ENCODE measurements around the gene ABCD4. TPM values are rescaled to one million over a fixed set of nuclear protein-coding genes. Genes with fewer than 3 reads are reported as not detected.

The ABCD4 gene
- polyA plus RNA-seq, 1 of the 3 experiments (the other 2 are of a cell fraction), result 37.0 TPM

GRCh38 chr14:74290415-74290814 is 12.3 kb downstream of the ABCD4 start:
- Histone ChIP-seq H3K9ac (no peak overlapping the region), H3K79me2 (ENCODE audit: insufficient read depth) (no peaks in the 10 kb centered on the region), H3K4me1 (ENCODE audit: control insufficient read depth in 1 of 2, insufficient read depth in 2 of 2, low read depth in 1 of 2, low read length in 1 of 2) (peaks cover 0 to 2% of the 10 kb centered on the region in 2 experiments; a peak in 1 of 4 replicates), H3K9me2 (no peaks in the 10 kb centered on the region), H3K4me2 (no peak overlapping the region), H3K9me3 (no peaks in the 10 kb centered on the region), H4K20me1 (ENCODE audit: insufficient read depth) (peaks cover 5% of the 10 kb centered on the region; the same call in 1 of the 2 replicates), H2AFZ (ENCODE audit: low read depth) (no peak overlapping the region), H3K36me3 (replicated peaks in 1 of 2; ENCODE audit: control insufficient read depth in 1 of 2, insufficient read depth in 2 of 2, low read length in 1 of 2) (peaks cover 9 to 75% of the 10 kb centered on the region in 2 experiments), H3K27me3 (ENCODE audit: insufficient read depth) (no peaks in the 10 kb centered on the region), H3F3A (replicated peaks; ENCODE audit: insufficient read depth) (no peaks in the 10 kb centered on the region), H3K27ac (ENCODE audit: low read depth in 2 of 2, low read length in 1 of 2) (no peak overlapping the region), H3K4me3 (ENCODE audit: low read depth in 2 of 2, low read length in 1 of 2) (no peak overlapping the region)
- peak; percentile 63 for DNase-seq
- TF ChIP-seq EP300 (IDR thresholded peaks at IDR 0.05; ENCODE audit: borderline replicate concordance in 1 of 2, low read depth in 1 of 2, low read length in 1 of 2) (no peak), NFIC (IDR thresholded peaks at IDR 0.05; ENCODE audit: borderline replicate concordance) (no peak), RAD21 (IDR thresholded peaks at IDR 0.05; ENCODE audit: low read length) (peak; percentile 14; the same call in 1 of the 2 replicates), SMC3 (IDR thresholded peaks at IDR 0.05; ENCODE audit: low read depth, low read length) (no peak), FOXJ3 (CRISPR knock-in tag; IDR thresholded peaks at IDR 0.05) (no peak)
- TF ChIP-seq, protein P1, sequence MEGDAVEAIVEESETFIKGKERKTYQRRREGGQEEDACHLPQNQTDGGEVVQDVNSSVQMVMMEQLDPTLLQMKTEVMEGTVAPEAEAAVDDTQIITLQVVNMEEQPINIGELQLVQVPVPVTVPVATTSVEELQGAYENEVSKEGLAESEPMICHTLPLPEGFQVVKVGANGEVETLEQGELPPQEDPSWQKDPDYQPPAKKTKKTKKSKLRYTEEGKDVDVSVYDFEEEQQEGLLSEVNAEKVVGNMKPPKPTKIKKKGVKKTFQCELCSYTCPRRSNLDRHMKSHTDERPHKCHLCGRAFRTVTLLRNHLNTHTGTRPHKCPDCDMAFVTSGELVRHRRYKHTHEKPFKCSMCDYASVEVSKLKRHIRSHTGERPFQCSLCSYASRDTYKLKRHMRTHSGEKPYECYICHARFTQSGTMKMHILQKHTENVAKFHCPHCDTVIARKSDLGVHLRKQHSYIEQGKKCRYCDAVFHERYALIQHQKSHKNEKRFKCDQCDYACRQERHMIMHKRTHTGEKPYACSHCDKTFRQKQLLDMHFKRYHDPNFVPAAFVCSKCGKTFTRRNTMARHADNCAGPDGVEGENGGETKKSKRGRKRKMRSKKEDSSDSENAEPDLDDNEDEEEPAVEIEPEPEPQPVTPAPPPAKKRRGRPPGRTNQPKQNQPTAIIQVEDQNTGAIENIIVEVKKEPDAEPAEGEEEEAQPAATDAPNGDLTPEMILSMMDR (IDR thresholded peaks at IDR 0.05), result peak; percentile 58
- POLR2A ChIA-PET, result no interaction called here
- WGBS (ENCODE audit: low lambda C conversion rate), result 64% methylated on average over 7 of the region's 7 CpGs
- CTCF ChIA-PET, result interaction anchor here (0.6 to 1.4 kb wide), 3 partner anchors 9 to 684 kb away, joined by 3 to 4 read pairs (median 4); no protein-coding TSS in a partner anchor

- Histone ChIP-seq H2AFZ (ENCODE audit: low read depth) (no peak overlapping the region), H3K9ac (no peak overlapping the region), H4K20me1 (ENCODE audit: insufficient read depth) (peaks cover 5% of the 10 kb centered on the region; the same call in 1 of the 2 replicates), H3K27me3 (ENCODE audit: insufficient read depth) (no peaks in the 10 kb centered on the region), H3K4me3 (ENCODE audit: low read depth in 2 of 2, low read length in 1 of 2) (no peak overlapping the region), H3K4me1 (ENCODE audit: control insufficient read depth in 1 of 2, insufficient read depth in 2 of 2, low read depth in 1 of 2, low read length in 1 of 2) (peaks cover 0 to 2% of the 10 kb centered on the region in 2 experiments; a peak in 1 of 4 replicates), H3K9me2 (no peaks in the 10 kb centered on the region), H3K36me3 (replicated peaks in 1 of 2; ENCODE audit: control insufficient read depth in 1 of 2, insufficient read depth in 2 of 2, low read length in 1 of 2) (peaks cover 9 to 75% of the 10 kb centered on the region in 2 experiments), H3K27ac (ENCODE audit: low read depth in 2 of 2, low read length in 1 of 2) (no peak overlapping the region), H3K4me2 (no peak overlapping the region), H3F3A (replicated peaks; ENCODE audit: insufficient read depth) (no peaks in the 10 kb centered on the region), H3K79me2 (ENCODE audit: insufficient read depth) (no peaks in the 10 kb centered on the region), H3K9me3 (no peaks in the 10 kb centered on the region)
- ChIA-PET POLR2A (no interaction called here), CTCF (interaction anchor here (1.4 kb wide), 2 partner anchors 9 to 20 kb away, joined by 4 read pairs; no protein-coding TSS in a partner anchor)
- 100% methylated on average over 4 of the region's 5 CpGs for WGBS (ENCODE audit: low lambda C conversion rate)
- no peak for DNase-seq
- TF ChIP-seq REST (IDR thresholded peaks at IDR 0.05; ENCODE audit: low read depth, low read length), result no peak
- no peak for TF ChIP-seq EP300 (IDR thresholded peaks at IDR 0.05; ENCODE audit: borderline replicate concordance in 1 of 2, low read depth in 1 of 2, low read length in 1 of 2)
- TF ChIP-seq FOXJ3 (CRISPR knock-in tag; IDR thresholded peaks at IDR 0.05), result no peak
- TF ChIP-seq CHD2 (IDR thresholded peaks at IDR 0.05; ENCODE audit: low read length, partially characterized antibody), result no peak
- TF ChIP-seq, protein P2, sequence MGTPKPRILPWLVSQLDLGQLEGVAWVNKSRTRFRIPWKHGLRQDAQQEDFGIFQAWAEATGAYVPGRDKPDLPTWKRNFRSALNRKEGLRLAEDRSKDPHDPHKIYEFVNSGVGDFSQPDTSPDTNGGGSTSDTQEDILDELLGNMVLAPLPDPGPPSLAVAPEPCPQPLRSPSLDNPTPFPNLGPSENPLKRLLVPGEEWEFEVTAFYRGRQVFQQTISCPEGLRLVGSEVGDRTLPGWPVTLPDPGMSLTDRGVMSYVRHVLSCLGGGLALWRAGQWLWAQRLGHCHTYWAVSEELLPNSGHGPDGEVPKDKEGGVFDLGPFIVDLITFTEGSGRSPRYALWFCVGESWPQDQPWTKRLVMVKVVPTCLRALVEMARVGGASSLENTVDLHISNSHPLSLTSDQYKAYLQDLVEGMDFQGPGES (IDR thresholded peaks at IDR 0.05; ENCODE audit: low read depth, low read length), result no peak
- no peak for TF ChIP-seq RCOR1 (IDR thresholded peaks at IDR 0.05; ENCODE audit: low read length)
- TF ChIP-seq ELF1 (IDR thresholded peaks at IDR 0.05), result no peak
- no peak for TF ChIP-seq RAD21 (IDR thresholded peaks at IDR 0.05; ENCODE audit: low read length)
- TF ChIP-seq NRF1 (IDR thresholded peaks at IDR 0.05; ENCODE audit: low read depth, low read length), result no peak
- no peak for TF ChIP-seq SMC3 (IDR thresholded peaks at IDR 0.05; ENCODE audit: low read depth, low read length)
- no peak for TF ChIP-seq YY1 (IDR thresholded peaks at IDR 0.05; ENCODE audit: low read depth)
- TF ChIP-seq TAF1 (IDR thresholded peaks at IDR 0.05; ENCODE audit: borderline replicate concordance, low read depth, low read length), result no peak
- TF ChIP-seq RFX5 (IDR thresholded peaks at IDR 0.05; ENCODE audit: low read length), result no peak
- TF ChIP-seq EZH2phosphoT487 (IDR thresholded peaks at IDR 0.05; ENCODE audit: borderline replicate concordance, low read depth), result no peak
- TF ChIP-seq FOSL2 (IDR thresholded peaks at IDR 0.05; ENCODE audit: borderline replicate concordance, low read depth), result no peak
- TF ChIP-seq SIN3A (IDR thresholded peaks at IDR 0.05; ENCODE audit: borderline replicate concordance, low read depth, low read length), result no peak
- TF ChIP-seq, protein P3, sequence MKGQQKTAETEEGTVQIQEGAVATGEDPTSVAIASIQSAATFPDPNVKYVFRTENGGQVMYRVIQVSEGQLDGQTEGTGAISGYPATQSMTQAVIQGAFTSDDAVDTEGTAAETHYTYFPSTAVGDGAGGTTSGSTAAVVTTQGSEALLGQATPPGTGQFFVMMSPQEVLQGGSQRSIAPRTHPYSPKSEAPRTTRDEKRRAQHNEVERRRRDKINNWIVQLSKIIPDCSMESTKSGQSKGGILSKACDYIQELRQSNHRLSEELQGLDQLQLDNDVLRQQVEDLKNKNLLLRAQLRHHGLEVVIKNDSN (IDR thresholded peaks at IDR 0.05; ENCODE audit: borderline replicate concordance, low read depth), result no peak
Measured at GRCh38 chr14:74289801-74290200, 12.9 kb downstream of the ABCD4 start.

Data from SK-N-SH (cell line).